HepG2 (cell line): ENCODE measurements around the gene KRT1. TPM values are rescaled to one million over a fixed set of nuclear protein-coding genes. Genes with fewer than 3 reads are reported as not detected.

Experiments used
- ATAC-seq: fragments of 200-7000 bp; cut with Tn5 transposase; 3 replicates; pipeline ENCODE4 v1.9.1; 2020; ENCODE audit warnings: mild to moderate bottlenecking, moderate library complexity
- BruUV-seq: library from RNA; stranded (reverse); fragments of 400-500 nt; replicated peaks from 2 replicates; lab custom pipeline; 2021; lab: Mats Ljungman, UMichigan
- CTCF ChIA-PET: fragments of 300-600 bp; formaldehyde crosslinking; extraction: SDS; loops from one replicate; lab custom pipeline; 2021; ENCODE audit warnings: low total read pairs, inconsistent platforms, low intra/inter-chr PET ratio; lab: Yijun Ruan, JAX
- POLR2A ChIA-PET: fragments of 350-600 bp; sonication (Branson Sonifier 250); formaldehyde crosslinking; loops from one replicate; lab custom pipeline; 2020; ENCODE audit warnings: antibody characterized with exemption, inconsistent platforms; lab: Yijun Ruan, JAX
- DNase-seq: peaks from one replicate; pipeline ENCODE4 v3.0.0-alpha.2; 2015; ENCODE audit warnings: low spot score
- FAIRE-seq: peaks from 3 replicates; lab custom pipeline; 2011; peaks lifted over from hg19 to GRCh38; lab: Jason Lieb, UNC
- H2AFZ ChIP-seq: one replicate; pipeline ENCODE4 v1.6.1; 2011; ENCODE audit warnings: low read length, inconsistent platforms
- H3K27ac ChIP-seq: fragments of 300-600 bp; 3 replicates; pipeline ENCODE4 v1.8.0; 2011; ENCODE audit warnings: mixed run types, mild to moderate bottlenecking, mixed read lengths, low read length, inconsistent platforms; ENCODE audit not compliant: insufficient read depth; ENCODE audit errors: extremely low read length
- H3K27me3 ChIP-seq, 2 experiments: fragments of 200-600 bp in 1 of 2; 2 replicates in 1 of 2; 3 replicates in 1 of 2; pipeline versions ENCODE4 v1.6.0 to v1.8.0; 2011; ENCODE audit warnings: low read length in 2 of 2, mild to moderate bottlenecking in 2 of 2, moderate library complexity in 2 of 2, inconsistent platforms in 1 of 2; ENCODE audit not compliant: insufficient read depth in 2 of 2, control insufficient read depth in 1 of 2
- H3K36me3 ChIP-seq, 2 experiments: fragments of 200-600 bp in 1 of 2; replicated peaks in 1 of 2; 2 replicates in 1 of 2; 3 replicates in 1 of 2; pipeline versions ENCODE4 v1.5.1 to v1.8.0; 2011; ENCODE audit warnings: low read length in 2 of 2, inconsistent platforms in 1 of 2; ENCODE audit not compliant: insufficient read depth in 2 of 2, control insufficient read depth in 1 of 2
- H3K4me1 ChIP-seq: 2 replicates; pipeline ENCODE4 v1.5.1; 2012; ENCODE audit warnings: low read length, inconsistent platforms; ENCODE audit not compliant: insufficient read depth
- H3K4me2 ChIP-seq: 2 replicates; pipeline ENCODE4 v1.6.0; 2011; ENCODE audit warnings: low read depth, low read length, inconsistent platforms
- H3K4me3 ChIP-seq, 3 experiments: fragments of 200-600 bp in 1 of 3; sonication (generic), shearing (Covaris generic) in 1 of 3; replicated peaks in 1 of 3; 2 replicates each; pipeline ENCODE4 v1.5.1; 2011 to 2016; ENCODE audit warnings: low read length in 3 of 3, inconsistent platforms in 2 of 3, low read depth in 2 of 3, mild to moderate bottlenecking in 2 of 3, control low read depth in 1 of 3, mixed read lengths in 1 of 3; ENCODE audit not compliant: insufficient read depth in 1 of 3
- H3K79me2 ChIP-seq: one replicate; pipeline ENCODE4 v1.6.1; 2011; ENCODE audit warnings: low read length, inconsistent platforms; ENCODE audit not compliant: insufficient read depth
- H3K9ac ChIP-seq: 2 replicates; pipeline ENCODE4 v1.6.0; 2011; ENCODE audit warnings: mild to moderate bottlenecking, low read depth, low read length, inconsistent platforms; ENCODE audit not compliant: insufficient read depth
- H3K9me3 ChIP-seq: 2 replicates; pipeline ENCODE4 v1.5.1; 2012; ENCODE audit warnings: mild to moderate bottlenecking, low read length
- H4K20me1 ChIP-seq: 2 replicates; pipeline ENCODE4 v1.6.0; 2011; ENCODE audit warnings: inconsistent platforms, mild to moderate bottlenecking, low read length, moderate library complexity; ENCODE audit not compliant: insufficient read depth
- ELF1 ChIP-seq: sonication (generic); formaldehyde crosslinking; IDR thresholded peaks from 2 replicates; pipeline ENCODE4 v1.4.0; 2020; ENCODE audit warnings: missing genetic modification reagents
- HNRNPK ChIP-seq: fragments of 200-400 bp; formaldehyde crosslinking; IDR thresholded peaks from 2 replicates; pipeline ENCODE4 v1.6.1; 2018; ENCODE audit warnings: low read length, low read depth, moderate library complexity, mild to moderate bottlenecking; ENCODE audit not compliant: poor library complexity, severe bottlenecking
- IRF2 ChIP-seq: IDR thresholded peaks from 2 replicates; pipeline ENCODE4 v1.6.1; 2018; ENCODE audit warnings: missing genetic modification reagents, missing compliant biosample characterization
- PAF1 ChIP-seq: IDR thresholded peaks from 2 replicates; pipeline ENCODE4 v1.6.1; 2016; ENCODE audit warnings: missing genetic modification reagents, missing compliant biosample characterization
- RFXANK ChIP-seq: IDR thresholded peaks from 2 replicates; pipeline ENCODE4 v1.6.1; 2016
- SNAPC2 ChIP-seq: sonication (generic); formaldehyde crosslinking; IDR thresholded peaks from 2 replicates; pipeline ENCODE4 v1.8.1; 2022; ENCODE audit warnings: mild to moderate bottlenecking, missing genetic modification reagents
- TAF1 ChIP-seq: sonication (generic); formaldehyde crosslinking; IDR thresholded peaks from 2 replicates; pipeline ENCODE4 v1.4.0; 2020; ENCODE audit warnings: missing genetic modification reagents
- TBP ChIP-seq: sonication (generic); formaldehyde crosslinking; IDR thresholded peaks from 2 replicates; pipeline ENCODE4 v1.5.0; 2020; ENCODE audit warnings: missing genetic modification reagents
- TIGD3 ChIP-seq: sonication (generic); formaldehyde crosslinking; IDR thresholded peaks from 2 replicates; pipeline ENCODE4 v1.5.1; 2020; ENCODE audit warnings: mild to moderate bottlenecking, missing genetic modification reagents, borderline replicate concordance
- ZFP41 ChIP-seq: sonication (generic); formaldehyde crosslinking; IDR thresholded peaks from 2 replicates; pipeline ENCODE4 v1.4.0; 2020; ENCODE audit warnings: mild to moderate bottlenecking, missing genetic modification reagents, borderline replicate concordance
- ZNF503 ChIP-seq: sonication (generic); formaldehyde crosslinking; IDR thresholded peaks from 2 replicates; pipeline ENCODE4 v1.4.0; 2020; ENCODE audit warnings: missing genetic modification reagents
- ZNF510 ChIP-seq: sonication (generic); formaldehyde crosslinking; IDR thresholded peaks from 2 replicates; pipeline ENCODE4 v1.4.0; 2020; ENCODE audit warnings: low read depth, mild to moderate bottlenecking, missing genetic modification reagents
- ZNF850 ChIP-seq: sonication (generic); formaldehyde crosslinking; conservative IDR thresholded peaks from 2 replicates; pipeline ENCODE4 v1.9.0; 2021; ENCODE audit warnings: mild to moderate bottlenecking, missing genetic modification reagents
- ZSCAN22 ChIP-seq: sonication (generic); formaldehyde crosslinking; IDR thresholded peaks from 2 replicates; pipeline ENCODE4 v1.4.0; 2020; ENCODE audit warnings: mild to moderate bottlenecking, missing genetic modification reagents
- ZUFSP ChIP-seq: sonication (generic); formaldehyde crosslinking; IDR thresholded peaks from 2 replicates; pipeline ENCODE4 v1.9.0; 2021; ENCODE audit warnings: missing genetic modification reagents, mild to moderate bottlenecking, borderline replicate concordance
- WGBS: methylation state at CpG from one replicate; pipeline ENCODE4 v1.1.6; 2017; ENCODE audit warnings: low lambda C conversion rate; 5-methylcytosine and 5-hydroxymethylcytosine counted together
- in situ Hi-C: cut with HindIII; loops from 2 replicates; pipeline ENCODE4 v1.10.0; 2017; ENCODE audit warnings: low pct_unique_long_range_greater_than_20kb; ENCODE audit not compliant: extremely low pct_ligation_motif_present
- intact Hi-C: fragments of 100-400 bp; cut with micrococcal nuclease; formaldehyde crosslinking; loops from one replicate; pipeline ENCODE4 v1.10.0; 2022; ENCODE audit not compliant: unreplicated experiment
- polyA plus RNA-seq, 8 experiments: library from polyadenylated mRNA; depleted of rRNA in 3 of 8; stranded (reverse) in 7 of 8; unstranded in 1 of 8; fragments of >200 nt; fragmentation: Illumina TruSeq in 4 of 8; extraction: Trizol in 4 of 8; gene quantifications; 2 replicates each; pipeline versions ENCODE4 v1.2.1 to v1.2.3, GENCODE V29; 2011 to 2016; ENCODE audit warnings: low read depth in 4 of 8, missing spikeins in 1 of 8, mixed read lengths in 1 of 8; ENCODE audit not compliant: insufficient read depth in 1 of 8
- total RNA-seq, 5 experiments: library from RNA; depleted of rRNA; stranded (reverse); fragments of >200 nt; fragmentation: Illumina TruSeq; extraction: Trizol; gene quantifications; 2 replicates each; pipeline ENCODE4 v1.2.3, GENCODE V29; 2016; ENCODE audit warnings: low read depth in 1 of 5
- TF ChIP-seq, protein P1 (sequence below), 2 experiments: fragments of 450-650 bp in 1 of 2; sonication (generic) in 1 of 2; formaldehyde crosslinking; IDR thresholded peaks; 2 replicates each; pipeline versions ENCODE4 v1.5.0 to v1.8.0; 2020 to 2022; ENCODE audit warnings: mild to moderate bottlenecking in 1 of 2, missing genetic modification reagents in 1 of 2

Gene KRT1
- total and polyA plus RNA-seq, 2 of the 13 experiments (the other 11 are each of a cell fraction or from before 2014, with no cell fraction given) = not detected

GRCh38 chr12:52685406-52685890 is 5.2 kb upstream of the KRT1 start:
- no peak for FAIRE-seq
- Histone ChIP-seq H4K20me1 (no peaks in the 10 kb centered on the region), H3K4me3 (no peak overlapping the region), H3K36me3 (no peaks in the 10 kb centered on the region), H3K9me3 (no peaks in the 10 kb centered on the region), H3K4me1 (no peaks in the 10 kb centered on the region), H3K4me2 (no peak overlapping the region), H3K79me2 (no peaks in the 10 kb centered on the region), H3K27ac (no peak overlapping the region), H3K9ac (no peak overlapping the region), H2AFZ (no peak overlapping the region)
- ATAC-seq = no peak
- ChIA-PET CTCF (no interaction called here), POLR2A (no interaction called here)
- 0% methylated on average over 4 of the region's 6 CpGs for WGBS
- TF ChIP-seq TAF1 (CRISPR knock-in tag) = no peak
- TF ChIP-seq ELF1 = no peak
- TF ChIP-seq TIGD3 = no peak
- no peak for TF ChIP-seq ZNF510 (CRISPR knock-in tag)
- TF ChIP-seq ZSCAN22 (CRISPR knock-in tag) = no peak
- no peak for TF ChIP-seq ZFP41 (CRISPR knock-in tag)
- TF ChIP-seq SNAPC2 (CRISPR knock-in tag) = no peak
- no peak for TF ChIP-seq ZNF503
- no peak for TF ChIP-seq ZNF850 (CRISPR knock-in tag)
- TF ChIP-seq, protein P1, sequence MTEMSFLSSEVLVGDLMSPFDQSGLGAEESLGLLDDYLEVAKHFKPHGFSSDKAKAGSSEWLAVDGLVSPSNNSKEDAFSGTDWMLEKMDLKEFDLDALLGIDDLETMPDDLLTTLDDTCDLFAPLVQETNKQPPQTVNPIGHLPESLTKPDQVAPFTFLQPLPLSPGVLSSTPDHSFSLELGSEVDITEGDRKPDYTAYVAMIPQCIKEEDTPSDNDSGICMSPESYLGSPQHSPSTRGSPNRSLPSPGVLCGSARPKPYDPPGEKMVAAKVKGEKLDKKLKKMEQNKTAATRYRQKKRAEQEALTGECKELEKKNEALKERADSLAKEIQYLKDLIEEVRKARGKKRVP (CRISPR knock-in tag; IDR thresholded peaks at IDR 0.05) = no peak
- no peak for TF ChIP-seq IRF2 (CRISPR knock-in tag)
- no peak for TF ChIP-seq TBP
- no peak for TF ChIP-seq HNRNPK
- no peak for TF ChIP-seq PAF1
- TF ChIP-seq ZUFSP = no peak
- no peak for TF ChIP-seq RFXANK (CRISPR knock-in tag)
- TF ChIP-seq, all 625 proteins: peak for 0
- intact Hi-C loops (no loop called here), in situ Hi-C loops (loop anchor here (25.0 kb wide), 1 partner anchor 302 kb away; no protein-coding TSS in a partner anchor)
- BruUV-seq = no TSS peak
- no peak for DNase-seq
- peaks cover 4 to 39% of the 10 kb centered on the region in 2 experiments; a peak in 3 of 5 replicates for H3K27me3 ChIP-seq
